HG03175 (cell line): ENCODE results near the gene PRKCZ.
"Not testable (repeated sequence)": the region's sequence is repeated elsewhere in the genome, so short reads cannot be mapped to it uniquely, and the experiment has no call there.

Experiments used
- ATAC-seq: cut with Tn5 transposase; IDR thresholded peaks from one replicate; pipeline ENCODE4 v1.9.1; 2021; ENCODE audit warnings: mild to moderate bottlenecking, moderate library complexity; ENCODE audit not compliant: unreplicated experiment

Gene PRKCZ

DNA sequence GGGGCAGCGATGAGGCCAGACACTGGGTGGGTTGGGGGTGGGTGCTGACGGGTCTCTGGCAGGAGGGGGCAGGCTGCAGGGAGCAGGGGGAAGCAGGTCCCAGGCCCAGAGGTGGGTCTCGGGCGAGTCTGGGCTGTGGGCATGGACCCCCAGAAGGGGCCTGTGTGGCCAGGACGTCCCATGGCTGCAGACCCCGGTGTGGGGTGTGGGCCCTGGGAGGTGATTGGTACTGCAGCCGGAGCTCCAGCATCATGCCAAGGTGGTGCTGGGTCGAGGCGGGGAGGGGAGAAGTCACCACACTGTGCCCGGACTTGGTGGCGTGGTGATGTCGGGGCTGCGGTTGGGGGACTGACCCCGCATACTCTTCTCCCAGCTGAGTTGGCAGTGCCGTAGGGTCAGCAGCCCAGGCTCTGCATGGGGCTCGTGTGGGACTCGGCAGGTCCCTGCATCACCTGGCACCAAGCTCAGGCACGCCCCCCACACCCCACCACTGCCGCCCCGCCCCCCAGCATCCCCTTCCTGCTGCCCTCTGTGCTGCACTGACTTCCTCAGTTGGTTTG is 31.2 kb downstream of the PRKCZ start:
- no peak for ATAC-seq

DNA sequence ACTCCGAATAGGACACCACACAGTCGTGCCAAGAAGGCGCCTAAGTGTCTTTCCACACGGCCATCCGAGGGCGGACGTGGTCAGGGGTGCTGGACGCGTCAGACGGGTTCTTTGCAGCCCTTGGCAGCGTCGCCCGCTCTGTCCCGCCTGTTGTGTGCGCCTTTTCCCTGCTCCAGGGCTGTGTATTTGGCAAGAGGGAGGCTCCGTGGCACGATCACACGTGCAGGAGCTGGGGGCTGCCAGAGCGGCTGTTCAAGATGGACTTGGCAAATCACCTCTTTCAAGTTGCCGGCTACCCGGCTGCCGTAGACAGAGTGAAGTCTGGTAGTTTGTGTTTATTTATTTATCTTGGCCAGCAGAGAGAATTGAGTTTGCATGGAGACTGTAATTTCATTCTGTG is 31.9 kb downstream of the PRKCZ start:
- no peak for ATAC-seq

DNA sequence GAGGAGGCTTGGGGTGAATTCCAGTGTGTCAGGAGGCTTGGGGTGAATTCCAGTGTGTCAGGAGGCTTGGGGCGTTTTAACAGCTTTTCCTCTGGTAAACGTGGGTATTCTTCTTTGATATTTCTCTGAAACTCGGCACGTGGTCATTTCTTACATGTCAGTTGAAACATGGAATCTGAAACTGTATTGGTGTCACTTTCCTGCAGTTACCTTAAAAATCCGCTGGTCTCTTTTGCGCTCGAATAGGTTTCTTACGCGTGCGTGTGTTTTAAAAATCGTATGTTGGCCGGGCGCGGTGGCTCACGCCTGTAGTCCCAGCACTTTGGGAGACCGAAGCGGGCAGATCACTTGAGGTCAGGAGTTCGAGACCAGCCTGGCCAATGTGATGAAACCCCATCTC is 33.5 kb downstream of the PRKCZ start:
- no peak for ATAC-seq

DNA sequence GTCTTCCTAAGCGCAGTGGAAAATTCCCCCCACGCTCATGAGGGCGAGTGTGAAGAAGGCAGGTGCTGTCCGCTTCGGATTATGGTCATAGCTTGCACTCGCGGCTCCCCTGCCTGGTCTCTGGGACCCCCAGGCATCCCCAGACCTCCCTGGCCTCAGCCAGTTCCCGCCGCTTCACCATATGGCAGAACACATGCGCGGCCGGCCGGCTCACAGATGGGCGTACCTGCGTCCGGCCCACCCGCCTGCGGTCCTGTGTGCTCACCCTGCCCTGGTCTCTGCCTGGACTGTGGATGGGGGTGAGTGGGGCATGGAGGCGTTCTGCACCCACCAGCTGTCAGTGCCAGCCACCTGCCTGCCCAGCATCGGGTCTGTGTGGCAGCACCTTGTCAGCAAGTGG is 34.1 kb downstream of the PRKCZ start:
- ATAC-seq: no peak

DNA sequence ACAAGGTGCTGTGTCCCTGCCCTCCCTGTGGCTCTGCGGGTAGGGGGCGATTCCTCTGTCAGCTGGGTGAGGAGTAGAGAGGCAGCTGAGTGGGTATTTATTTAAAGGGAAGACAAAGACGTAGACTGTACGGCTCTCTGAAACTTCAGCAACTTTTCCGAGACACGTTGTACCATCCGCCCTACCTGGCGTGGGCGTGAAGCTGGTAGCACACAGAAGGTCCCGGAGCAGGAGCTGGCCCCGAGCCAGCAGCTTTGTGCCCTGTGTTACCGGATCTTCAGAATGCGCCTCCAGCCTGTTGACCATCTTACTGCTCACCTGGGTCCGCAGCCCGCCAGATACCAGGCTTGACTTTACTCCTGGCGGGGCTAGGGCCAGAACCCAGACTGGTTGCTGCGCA is 34.9 kb downstream of the PRKCZ start:
- no peak for ATAC-seq

DNA sequence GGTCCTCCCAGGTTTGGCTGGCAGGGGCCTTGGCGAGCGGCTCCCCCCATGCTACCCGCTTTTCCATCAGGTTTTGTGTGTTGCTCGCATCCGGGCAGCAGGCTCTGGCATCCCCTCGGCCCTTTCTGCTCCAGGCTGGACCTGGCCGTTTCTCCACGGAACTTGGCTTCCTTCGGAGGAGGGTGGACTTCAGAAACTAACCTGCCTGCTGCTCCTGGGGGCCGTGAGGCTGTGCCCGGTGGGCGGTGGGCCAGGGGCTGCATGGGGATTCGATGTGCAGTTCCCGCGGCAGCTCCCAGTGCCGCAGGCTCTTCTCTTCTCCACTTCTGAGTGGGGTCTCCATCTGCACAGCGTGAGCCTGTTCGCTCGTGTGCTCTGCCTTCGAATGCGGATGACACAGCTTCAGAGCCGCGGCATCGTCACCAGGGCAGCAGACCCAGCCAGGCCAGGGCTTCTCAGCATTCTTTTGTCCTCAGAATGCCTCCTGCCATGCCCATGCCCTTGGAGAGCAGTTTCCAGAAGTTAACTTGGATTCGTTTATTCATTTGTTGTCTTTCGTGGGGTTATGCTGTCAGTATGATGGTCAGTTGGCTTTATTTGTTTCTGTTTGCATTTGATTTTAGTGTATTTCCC is 36.4 kb downstream of the PRKCZ start:
- ATAC-seq: no peak

DNA sequence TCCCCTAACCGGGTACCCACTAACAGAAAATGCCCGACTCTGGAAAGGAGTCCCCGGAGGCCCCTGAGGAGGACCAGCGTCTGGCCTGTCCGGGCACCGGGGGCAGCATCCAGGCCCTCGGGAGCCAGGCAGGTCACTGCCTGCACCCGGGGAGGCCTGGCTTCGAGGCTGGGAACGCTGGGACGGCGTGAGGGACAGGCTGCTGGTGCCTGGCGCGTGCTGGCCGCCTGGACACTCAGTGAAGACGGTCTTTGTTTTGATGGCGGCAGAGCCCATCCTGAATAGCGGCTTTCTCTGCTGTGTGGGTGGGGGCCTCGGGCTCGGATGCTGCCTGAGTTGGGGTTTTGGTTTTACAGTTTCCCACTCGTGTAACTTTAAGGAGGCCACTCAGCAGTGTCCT is 37.6 kb downstream of the PRKCZ start:
- ATAC-seq: no peak

DNA sequence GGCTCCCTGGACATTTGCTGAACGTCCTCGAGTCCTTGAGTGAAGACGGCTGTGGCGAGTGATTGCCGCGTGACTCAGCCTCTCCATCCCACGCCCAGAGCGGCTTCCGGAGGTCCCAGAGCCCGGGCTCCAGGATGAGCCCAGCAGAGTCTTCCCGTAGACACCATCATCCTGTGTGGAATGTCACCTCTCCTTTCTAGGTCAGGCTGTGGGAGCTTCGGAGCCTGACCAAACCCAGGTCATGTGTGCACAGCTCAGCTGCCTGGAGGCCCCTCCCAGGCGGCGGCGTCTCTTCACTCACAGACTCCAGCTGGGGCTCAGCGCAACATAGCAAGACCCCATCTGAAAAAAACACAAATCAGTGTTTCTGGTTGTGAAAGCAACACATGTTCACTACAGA is 38.2 kb downstream of the PRKCZ start:
- ATAC-seq: no peak

DNA sequence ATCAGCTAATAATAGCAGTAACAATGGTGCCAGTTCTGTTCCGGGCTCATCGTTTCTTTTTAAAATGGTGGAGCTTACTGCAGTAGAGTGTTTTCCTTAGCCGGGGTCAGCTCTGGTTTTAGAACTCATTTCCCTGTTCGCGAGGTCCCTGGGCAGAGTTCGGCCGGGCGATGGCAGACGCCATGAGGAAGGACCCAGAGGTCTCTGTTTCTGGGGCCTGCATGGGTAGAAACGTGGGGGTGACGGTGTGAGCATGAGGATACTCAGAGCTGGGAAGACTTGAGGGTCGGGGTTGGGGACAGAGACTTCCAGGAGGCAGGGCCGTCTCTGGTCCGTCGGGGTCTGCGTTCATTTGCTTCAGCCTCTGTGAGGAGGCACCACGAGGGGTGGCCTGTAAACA is 38.8 kb downstream of the PRKCZ start:
- no peak for ATAC-seq

DNA sequence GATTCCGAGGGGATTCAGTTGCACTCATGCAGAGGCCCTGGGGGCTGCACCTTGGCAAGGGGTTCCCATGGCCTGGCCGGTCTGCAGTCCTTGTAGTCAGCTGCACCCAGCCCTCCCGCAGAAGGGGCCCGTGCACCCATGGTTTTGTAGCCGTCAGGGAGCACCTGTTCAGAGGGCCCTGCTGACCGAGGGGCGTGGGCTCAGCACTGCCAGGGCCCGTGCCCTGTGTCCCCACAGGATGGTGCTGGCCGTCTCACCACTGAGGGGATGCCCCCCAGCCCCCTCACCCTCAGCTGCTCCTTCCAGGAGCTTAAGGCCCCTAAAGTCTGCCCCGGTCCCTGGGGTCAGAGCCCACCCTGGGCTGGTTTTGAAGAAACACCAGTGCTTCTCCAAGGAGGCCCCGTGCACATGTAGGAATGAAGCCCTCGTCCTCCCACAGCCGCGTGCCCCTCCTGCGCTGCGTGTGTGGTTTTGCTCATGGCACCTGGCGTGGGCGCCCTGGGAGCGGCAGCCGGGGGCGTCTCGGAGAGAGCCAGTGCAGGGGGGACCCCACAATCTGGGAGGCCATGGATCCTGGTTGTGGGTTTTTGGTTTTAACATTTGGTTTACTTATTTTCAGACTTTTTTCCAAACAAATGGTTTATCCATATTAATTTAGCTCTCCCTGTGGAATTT is 40.1 kb downstream of the PRKCZ start:
- ATAC-seq: no peak

DNA sequence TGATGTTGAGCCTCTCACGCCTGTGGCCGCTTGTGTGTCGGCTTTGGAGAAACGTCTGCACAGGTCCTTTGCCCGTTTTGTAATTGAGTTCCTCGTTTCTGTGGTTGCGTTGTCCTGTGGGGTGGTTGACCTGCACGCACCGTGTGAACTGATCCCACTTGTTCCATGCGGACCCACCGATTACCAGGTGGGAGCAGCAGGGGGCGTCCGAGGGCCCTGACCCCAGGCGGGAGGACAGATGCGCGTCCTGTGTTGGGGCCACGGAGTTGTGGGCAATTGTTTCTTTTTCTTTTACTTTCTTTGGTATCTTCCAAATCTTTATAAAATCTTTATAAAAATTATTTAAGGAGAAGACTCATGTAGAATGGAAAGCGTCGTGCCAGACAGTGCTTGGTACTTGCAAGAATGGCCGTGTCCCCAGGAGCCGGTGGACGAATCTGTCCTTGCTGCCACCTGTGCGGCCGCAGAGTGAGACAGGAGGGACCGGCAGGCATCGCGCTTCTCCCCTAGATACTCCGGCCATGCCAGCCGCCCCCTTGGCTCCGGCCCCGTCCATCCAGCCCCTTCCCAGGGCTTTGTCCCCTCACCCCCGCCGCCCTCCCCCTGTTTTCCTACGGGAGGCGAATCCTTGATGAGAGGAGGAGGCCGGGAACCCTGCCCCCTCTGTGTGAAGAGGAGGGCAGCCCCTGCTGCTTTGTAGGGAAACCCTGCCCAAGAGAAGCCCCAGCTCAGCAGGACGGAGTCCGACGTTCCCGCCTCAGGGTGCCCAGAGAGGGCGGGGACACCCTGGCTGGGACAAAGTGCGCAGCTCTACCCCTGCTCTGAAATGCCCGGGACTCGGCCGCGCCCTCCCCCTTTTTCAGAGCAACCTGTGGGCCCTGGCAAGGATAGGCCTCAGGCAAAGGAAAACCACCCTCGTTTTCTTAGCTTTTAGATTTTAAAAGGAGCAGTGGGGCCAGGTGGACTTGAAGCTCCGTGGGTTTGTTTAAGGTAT is 41.7 kb downstream of the PRKCZ start:
- no peak for ATAC-seq

DNA sequence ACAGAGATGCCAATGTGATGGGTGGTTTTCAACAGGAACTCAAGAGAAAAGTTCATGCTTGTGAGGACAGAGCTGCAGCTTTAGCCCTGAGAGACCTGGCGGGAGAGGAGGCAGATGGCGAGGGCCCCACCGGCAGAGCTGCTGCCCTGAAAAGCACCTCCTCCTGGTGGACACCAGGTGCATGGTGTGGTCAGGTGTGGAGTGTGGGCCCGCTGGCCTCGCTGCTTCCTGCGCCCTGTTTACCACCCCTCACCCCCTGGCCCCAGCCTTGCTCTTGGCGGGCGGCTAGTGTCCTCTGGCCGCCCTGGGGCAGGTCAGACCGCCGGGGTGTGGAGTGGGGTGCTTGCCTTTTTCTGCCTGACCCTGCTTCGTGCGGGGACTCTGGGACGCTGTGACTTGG is 42.8 kb downstream of the PRKCZ start:
- ATAC-seq: no peak

DNA sequence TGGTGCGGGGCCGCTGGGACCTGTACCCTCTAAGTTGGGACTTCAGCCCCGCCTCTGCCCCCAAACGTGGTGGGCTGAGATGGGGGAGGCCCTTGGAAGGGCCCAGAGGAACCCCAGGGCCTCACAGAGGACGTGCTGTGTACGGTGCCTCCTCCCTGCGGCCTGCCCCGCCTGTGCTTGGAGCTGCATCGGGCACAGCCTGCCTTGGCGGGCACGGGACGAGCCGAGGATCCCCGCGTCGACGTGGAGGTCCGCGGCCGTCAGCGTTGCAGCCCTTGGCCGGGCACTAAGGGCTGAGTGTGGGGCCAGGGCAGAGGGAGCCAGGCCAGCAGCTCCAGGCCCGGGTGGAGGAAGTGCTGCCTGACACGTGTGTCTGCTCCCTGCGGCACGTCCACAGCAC is 43.4 kb downstream of the PRKCZ start:
- ATAC-seq: no peak

DNA sequence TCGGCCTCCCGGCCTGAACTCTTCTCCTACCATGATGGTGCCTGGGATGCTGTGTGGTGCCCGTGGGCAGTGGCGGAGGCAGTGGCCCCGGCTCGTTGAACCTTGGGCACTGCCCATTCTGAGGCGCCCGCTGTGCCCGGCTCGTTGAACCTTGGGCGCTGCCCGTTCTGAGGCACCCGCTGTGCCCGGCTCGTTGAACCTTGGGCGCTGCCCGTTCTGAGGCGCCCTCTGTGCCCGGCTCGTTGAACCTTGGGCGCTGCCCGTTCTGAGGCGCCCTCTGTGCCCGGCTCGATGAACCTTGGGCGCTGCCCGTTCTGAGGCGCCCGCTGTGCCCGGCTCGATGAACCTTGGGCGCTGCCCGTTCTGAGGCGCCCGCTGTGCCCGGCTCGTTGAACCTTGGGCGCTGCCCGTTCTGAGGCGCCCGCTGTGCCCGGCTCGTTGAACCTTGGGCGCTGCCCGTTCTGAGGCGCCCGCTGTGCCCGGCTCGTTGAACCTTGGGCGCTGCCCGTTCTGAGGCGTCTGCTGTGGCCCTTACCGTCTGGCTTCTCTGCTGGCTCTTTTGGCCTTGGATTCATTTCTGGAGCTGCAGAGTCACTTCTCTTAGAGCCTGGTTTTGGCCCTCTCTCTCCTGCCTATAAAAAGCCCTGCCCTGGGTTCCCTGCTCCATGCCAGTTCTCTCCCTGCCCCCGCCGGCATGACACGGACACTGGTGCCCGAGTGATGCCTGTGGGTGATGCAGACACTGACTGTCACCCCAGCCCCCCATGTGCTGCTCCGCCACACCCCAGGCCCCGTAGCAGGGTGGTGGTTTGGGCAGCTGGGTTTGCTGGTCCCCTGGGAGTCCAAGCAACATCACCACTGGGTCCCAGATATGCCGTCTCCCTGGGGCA is 44.3 kb downstream of the PRKCZ start:
- not testable (repeated sequence) for ATAC-seq

DNA sequence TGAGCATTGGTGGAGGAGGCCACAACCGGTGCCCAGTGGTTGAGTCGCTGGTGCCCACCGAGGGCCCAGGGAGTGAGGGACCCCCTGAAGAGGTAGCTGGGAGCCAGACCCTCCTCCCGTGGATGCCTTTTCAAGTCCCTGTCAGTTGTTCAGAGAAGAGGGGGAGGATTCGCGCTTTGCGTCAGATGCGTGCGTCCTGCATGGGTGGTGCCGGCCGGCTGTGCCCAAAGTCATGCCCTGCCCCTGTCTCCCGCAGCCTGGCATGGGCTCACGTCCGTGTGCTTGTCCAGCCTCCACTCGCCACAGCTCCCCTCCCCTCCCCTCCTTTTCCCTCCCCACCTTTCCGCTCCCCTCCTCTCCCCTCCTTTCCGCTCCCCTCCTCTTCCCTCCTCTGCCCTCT is 45.2 kb downstream of the PRKCZ start:
- no peak for ATAC-seq

DNA sequence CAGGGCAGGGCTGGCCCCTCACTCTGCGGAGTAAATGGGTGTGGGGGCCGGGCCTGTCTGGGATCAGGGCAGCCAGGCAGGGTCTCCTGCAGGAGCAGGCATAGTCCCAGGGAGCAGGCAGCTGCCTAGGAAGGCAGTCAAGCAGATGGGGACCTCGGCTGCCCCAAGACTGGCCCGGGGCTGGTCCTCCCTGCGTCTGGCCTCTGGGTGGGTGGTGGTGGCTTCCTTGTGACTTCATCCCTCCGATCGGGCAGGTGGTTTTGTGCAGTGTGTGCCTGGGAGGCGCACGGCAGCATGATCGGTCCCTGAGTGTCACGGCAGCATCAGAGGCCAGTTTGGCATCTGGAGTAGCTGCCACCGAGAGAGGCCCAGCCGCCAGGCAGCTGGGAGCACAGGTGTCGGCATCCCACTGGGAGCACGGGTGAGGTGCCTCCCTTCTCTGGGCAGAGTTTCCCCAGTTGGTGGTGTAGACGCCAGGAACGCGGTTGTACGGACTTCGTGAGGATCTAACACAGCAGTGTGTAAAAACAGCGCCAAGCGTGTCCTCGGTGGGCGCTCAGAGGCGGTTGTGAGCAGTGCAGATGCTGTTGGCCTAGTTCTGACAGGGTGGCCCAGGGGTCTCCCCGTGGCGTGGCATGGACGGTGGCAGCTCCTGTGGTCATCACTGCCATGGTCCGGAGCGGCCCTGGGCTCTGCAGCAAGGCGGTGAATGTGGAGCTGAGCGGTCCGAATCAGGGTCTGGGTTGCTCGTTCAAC is 45.9 kb downstream of the PRKCZ start:
- ATAC-seq: no peak

DNA sequence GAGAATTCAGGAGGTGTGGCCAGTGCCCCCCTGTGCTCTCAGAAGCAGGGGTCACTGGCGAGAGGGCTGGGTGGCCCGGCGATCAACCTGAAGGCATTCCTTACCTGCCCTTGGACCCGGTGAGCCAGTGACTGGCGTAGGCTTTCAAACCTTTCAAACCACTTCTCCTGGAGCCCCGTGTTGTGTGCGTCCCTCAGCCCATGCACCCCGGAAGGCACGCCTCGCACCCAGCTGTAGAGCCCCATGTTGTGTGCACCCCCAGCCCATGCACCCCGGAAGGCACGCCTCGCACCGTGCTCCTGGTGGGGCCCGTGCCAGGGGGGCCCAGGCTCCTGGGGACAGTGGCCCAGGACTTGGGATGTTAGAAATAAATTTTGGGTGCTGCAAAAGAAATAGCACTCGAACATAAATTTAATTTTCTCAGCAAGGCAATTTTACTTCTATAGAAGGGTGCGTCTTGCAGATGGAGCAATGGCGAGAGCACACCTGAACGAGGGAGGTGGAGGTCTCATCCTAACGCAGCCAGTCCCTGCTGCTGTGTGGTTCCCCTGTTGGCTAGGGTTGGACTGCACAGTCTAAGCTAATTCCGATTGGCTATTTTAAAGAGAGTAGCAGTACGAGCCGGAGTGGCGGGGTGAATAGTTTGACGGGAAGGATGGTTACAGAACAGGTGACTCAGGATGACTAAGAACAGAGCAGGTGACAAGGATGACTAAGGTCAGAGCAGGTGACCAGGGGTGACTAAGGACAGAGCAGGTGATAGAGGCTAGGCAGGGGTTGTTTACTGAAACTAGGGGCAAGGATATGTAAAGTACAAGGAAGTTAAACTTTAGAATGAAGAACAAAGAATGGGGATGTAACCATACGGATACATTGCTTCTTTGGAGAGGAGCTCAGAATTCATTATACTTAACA is 47.4 kb downstream of the PRKCZ start:
- ATAC-seq: no peak

DNA sequence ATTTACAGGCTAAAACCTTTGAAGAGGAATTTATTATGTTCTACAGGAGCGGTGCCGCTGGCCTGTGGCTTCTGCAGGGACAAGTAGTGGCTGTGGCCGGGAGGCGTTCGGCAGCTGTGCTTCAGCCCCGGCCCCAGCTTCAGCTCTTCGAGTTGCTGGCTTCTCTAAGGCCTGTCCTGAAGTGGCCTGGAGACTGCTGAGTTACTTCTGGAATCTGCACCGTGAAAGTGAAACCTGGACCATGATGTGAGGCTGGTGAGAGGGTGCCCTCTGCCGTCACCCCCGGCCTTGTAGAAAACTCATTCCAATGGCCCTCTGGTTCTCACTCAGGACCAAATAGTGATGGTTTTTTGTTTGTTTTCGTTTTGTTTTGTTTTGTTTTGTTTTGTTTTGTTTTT is 48.1 kb downstream of the PRKCZ start:
- ATAC-seq: no peak
